OCI-LY7 (cell line): ENCODE measurements around the gene SRD5A3.

Source experiments
- CTCF ChIP-seq: fragments of 200-600 bp; sonication (generic); conservative IDR thresholded peaks from 2 replicates; pipeline ENCODE4 v1.5.1; 2014; ENCODE audit warnings: mild to moderate bottlenecking, antibody characterized with exemption, low read length, moderate library complexity, mixed read lengths
- EZH2phosphoT487 ChIP-seq: fragments of 200-600 bp; sonication (generic); IDR thresholded peaks from 2 replicates; pipeline ENCODE4 v1.6.1; 2018; ENCODE audit warnings: low read depth, borderline replicate concordance, mild to moderate bottlenecking, mixed run types, antibody characterized with exemption, low read length, moderate library complexity, mixed read lengths

GRCh38 chr4:55312489-55313101 is 33.4 kb upstream of the SRD5A3 start:
- TF ChIP-seq CTCF (peak; percentile 79), EZH2phosphoT487 (no peak)
